CD4-positive, alpha-beta T cell treated with Interleukin-6 at 100 ng/mL for 8 hours (primary cell): Measurements from ENCODE around the gene AKR1C1.
"Not testable (repeated sequence)": the region's sequence is repeated elsewhere in the genome, so short reads cannot be mapped to it uniquely, and the experiment has no call there.

ENCODE experiments used
- DNase-seq: peaks from one replicate; pipeline ENCODE4 v3.0.0-alpha.2; 2020; ENCODE audit warnings: mixed read lengths, low spot score

The AKR1C1 gene

GRCh38 chr10:5018671-5019277 is 55.6 kb downstream of the AKR1C1 start:
- DNase-seq: not testable (repeated sequence)

GRCh38 chr10:5019770-5020612 is 56.8 kb downstream of the AKR1C1 start:
- not testable (repeated sequence) for DNase-seq

GRCh38 chr10:5021624-5022290 is 58.5 kb downstream of the AKR1C1 start:
- not testable (repeated sequence) for DNase-seq

- no peak for DNase-seq
Measured at GRCh38 chr10:5023177-5023805, 60.1 kb downstream of the AKR1C1 start.

GRCh38 chr10:5025461-5025881 is 62.3 kb downstream of the AKR1C1 start:
- DNase-seq: not testable (repeated sequence)

GRCh38 chr10:5030989-5031388 is 67.8 kb downstream of the AKR1C1 start:
- DNase-seq: no peak

- not testable (repeated sequence) for DNase-seq
Measured at GRCh38 chr10:5031588-5031987, 68.4 kb downstream of the AKR1C1 start.

GRCh38 chr10:5032444-5032843 is 69.2 kb downstream of the AKR1C1 start:
- DNase-seq: not testable (repeated sequence)
